ENCODE measurements around the gene ATP1A3. TPM values are rescaled to one million over a fixed set of nuclear protein-coding genes. Genes with fewer than 3 reads are reported as not detected.

ATP1A3 gene
- total RNA-seq, 1 experiment from 2014 or later, result 34.7 TPM

GRCh38 chr19:41991025-41991424, 3.0 kb downstream of the ATP1A3 start:
- Histone ChIP-seq H3K36me3 (ENCODE audit: control insufficient read depth in 1 of 2, insufficient read depth in 2 of 2, low read length in 2 of 2) (peaks cover 0 to 7% of the 10 kb centered on the region in 2 experiments; a peak in 1 of 4 replicates), H3K4me3 (replicated peaks in 1 of 2; ENCODE audit: low read depth in 1 of 2, low read length in 2 of 2) (no peak overlapping the region), H3K27ac (ENCODE audit: low read depth, low read length) (no peak overlapping the region), H4K20me1 (ENCODE audit: insufficient read depth) (no peaks in the 10 kb centered on the region), H3K27me3 (ENCODE audit: insufficient read depth, low read length) (no peaks in the 10 kb centered on the region), H3K9me3 (ENCODE audit: control insufficient read depth in 1 of 2, insufficient read depth in 1 of 2, low read depth in 1 of 2, low read length in 2 of 2) (no peaks in the 10 kb centered on the region), H3K79me2 (ENCODE audit: insufficient read depth, low read length) (no peaks in the 10 kb centered on the region), H3K9ac (ENCODE audit: low read length) (no peak overlapping the region), H3K9me2 (ENCODE audit: insufficient read depth) (no peaks in the 10 kb centered on the region), H2AFZ (ENCODE audit: low read depth, low read length, poor library complexity, severe bottlenecking) (no peak overlapping the region), H3K4me1 (ENCODE audit: control insufficient read depth in 1 of 2, insufficient read depth in 2 of 2, low read length in 2 of 2) (peaks cover 4 to 10% of the 10 kb centered on the region in 2 experiments; a peak in 3 of 4 replicates), H3K4me2 (ENCODE audit: low read length) (no peak overlapping the region)
- ChIA-PET CTCF (interaction anchor here (0.7 kb wide), 1 partner anchor 238 kb away, joined by 3 read pairs; no protein-coding TSS in a partner anchor), POLR2A (no interaction called here), RAD21 (ENCODE audit: low non-redundant PET in 1 of 2, low total read pairs in 2 of 2, uncharacterized antibody in 2 of 2, unreplicated experiment in 2 of 2) (no interaction called here)
- TF ChIP-seq ATF3 (IDR thresholded peaks at IDR 0.05) (no peak), ZBTB33 (IDR thresholded peaks at IDR 0.05; ENCODE audit: extremely low read depth, insufficient replicate concordance, low read length) (no peak), ZNF274 (IDR thresholded peaks at IDR 0.05; ENCODE audit: low read depth, low read length) (no peak), JUND (IDR thresholded peaks at IDR 0.05) (no peak), ZFX (IDR thresholded peaks at IDR 0.05) (no peak), SRF (IDR thresholded peaks at IDR 0.05; ENCODE audit: low read depth) (no peak), CTCF (IDR thresholded peaks at IDR 0.05 in 2 of 3, conservative IDR thresholded peaks at IDR 0.05 in 1 of 3; ENCODE audit: borderline replicate concordance in 1 of 3, insufficient read depth in 1 of 3, low read depth in 2 of 3, low read length in 2 of 3) (no peak), REST (IDR thresholded peaks at IDR 0.05; ENCODE audit: low read depth) (no peak), EGR1 (IDR thresholded peaks at IDR 0.05; ENCODE audit: low read depth) (no peak), RAD21 (IDR thresholded peaks at IDR 0.05; ENCODE audit: low read depth) (no peak), POLR2AphosphoS5 (IDR thresholded peaks at IDR 0.05; ENCODE audit: low read depth, low read length) (no peak), CBX3 (IDR thresholded peaks at IDR 0.05; ENCODE audit: low read depth) (no peak), SP1 (IDR thresholded peaks at IDR 0.05; ENCODE audit: low read depth) (no peak), EZH2 (IDR thresholded peaks at IDR 0.05) (no peak), FOSL1 (IDR thresholded peaks at IDR 0.05; ENCODE audit: low read depth) (no peak), ELF1 (IDR thresholded peaks at IDR 0.05; ENCODE audit: borderline replicate concordance, low read depth) (no peak), CEBPB (IDR thresholded peaks at IDR 0.05; ENCODE audit: low read depth) (no peak), SIN3A (IDR thresholded peaks at IDR 0.05; ENCODE audit: low read depth) (no peak), MAX (IDR thresholded peaks at IDR 0.05) (no peak)
- no peak for ATAC-seq
- intact Hi-C loops (cut with micrococcal nuclease), result loop anchor here (10.0 kb wide), 1 partner anchor 104 kb away; no protein-coding TSS in a partner anchor
- no TSS peak for BruUV-seq (replicated peaks)
- DNase-seq (ENCODE audit: low read depth, low spot score), result no peak
